ENCODE measurements around the gene HPN.

Gene HPN

GRCh38 chr19:35029737-35030256, 11.7 kb upstream of the HPN start:
- H4K20me1 ChIP-seq (ENCODE audit: insufficient read depth, low read length): no peaks in the 10 kb centered on the region
- no peaks in the 10 kb centered on the region for H3F3A ChIP-seq (ENCODE audit: insufficient read depth, low read length)
- no peak overlapping the region for H3K4me3 ChIP-seq (ENCODE audit: low read length)
- H3K4me2 ChIP-seq (ENCODE audit: low read depth, low read length): no peak overlapping the region
- no peak overlapping the region for H3K27ac ChIP-seq (ENCODE audit: low read length)
- no peak overlapping the region for H3K9ac ChIP-seq (ENCODE audit: low read length)
- no peaks in the 10 kb centered on the region for H3K36me3 ChIP-seq (replicated peaks; ENCODE audit: insufficient read depth, low read length)
- H3K27me3 ChIP-seq (replicated peaks; ENCODE audit: insufficient read depth, low read length): peaks cover 48% of the 10 kb centered on the region
- H2AFZ ChIP-seq (ENCODE audit: low read length): no peak overlapping the region
- no peaks in the 10 kb centered on the region for H3K9me2 ChIP-seq (replicated peaks; ENCODE audit: insufficient read depth, low read length)
- H3K4me1 ChIP-seq (ENCODE audit: low read length): no peaks in the 10 kb centered on the region
- H3K9me3 ChIP-seq (replicated peaks; ENCODE audit: insufficient read depth, low read length): no peaks in the 10 kb centered on the region
- no peak for DNase-seq
- TF ChIP-seq EZH2phosphoT487 (IDR thresholded peaks at IDR 0.05; ENCODE audit: low read length): no peak
- TF ChIP-seq CTCF (IDR thresholded peaks at IDR 0.05; ENCODE audit: low read length): no peak
- TF ChIP-seq EZH2 (optimal IDR thresholded peaks at IDR 0.05; ENCODE audit: low read depth, low read length): no peak
- no peaks in the 10 kb centered on the region for H3K79me2 ChIP-seq (ENCODE audit: low read length)

- H3K27ac ChIP-seq (ENCODE audit: low read length): no peak within 1 kb of the TSS
- H3F3A ChIP-seq (ENCODE audit: insufficient read depth, low read length): no peaks in the 10 kb centered on the region
- H3K9ac ChIP-seq (ENCODE audit: low read length): no peak within 1 kb of the TSS
- no peaks in the 10 kb centered on the region for H3K9me2 ChIP-seq (replicated peaks; ENCODE audit: insufficient read depth, low read length)
- peaks cover 53% of the 10 kb centered on the region for H3K27me3 ChIP-seq (replicated peaks; ENCODE audit: insufficient read depth, low read length)
- H3K4me3 ChIP-seq (ENCODE audit: low read length): no peak within 1 kb of the TSS
- H4K20me1 ChIP-seq (ENCODE audit: insufficient read depth, low read length): no peaks in the 10 kb centered on the region
- no peak within 1 kb of the TSS for H3K4me2 ChIP-seq (ENCODE audit: low read depth, low read length)
- DNase-seq: no peak
- H3K4me1 ChIP-seq (ENCODE audit: low read length): no peaks in the 10 kb centered on the region
- TF ChIP-seq EZH2 (optimal IDR thresholded peaks at IDR 0.05; ENCODE audit: low read depth, low read length): no peak
- no peak for TF ChIP-seq EZH2phosphoT487 (IDR thresholded peaks at IDR 0.05; ENCODE audit: low read length)
- TF ChIP-seq CTCF (IDR thresholded peaks at IDR 0.05; ENCODE audit: low read length): no peak
- no peaks in the 10 kb centered on the region for H3K9me3 ChIP-seq (replicated peaks; ENCODE audit: insufficient read depth, low read length)
- no peak within 1 kb of the TSS for H2AFZ ChIP-seq (ENCODE audit: low read length)
- no peaks in the 10 kb centered on the region for H3K79me2 ChIP-seq (ENCODE audit: low read length)
- no peaks in the 10 kb centered on the region for H3K36me3 ChIP-seq (replicated peaks; ENCODE audit: insufficient read depth, low read length)
Observed at GRCh38 chr19:35030257-35031071, 11.1 kb upstream of the HPN start, which contains the start of gene SCN1B. Gene SCN1B (plus strand): TSS chr19:35030470. CDS start chr19:35030821, 351 bp downstream.

- DNase-seq: no peak
- no peaks in the 10 kb centered on the region for H4K20me1 ChIP-seq (ENCODE audit: insufficient read depth, low read length)
- no peak overlapping the region for H3K4me3 ChIP-seq (ENCODE audit: low read length)
- H3K4me2 ChIP-seq (ENCODE audit: low read depth, low read length): no peak overlapping the region
- no peaks in the 10 kb centered on the region for H3K36me3 ChIP-seq (replicated peaks; ENCODE audit: insufficient read depth, low read length)
- H3K79me2 ChIP-seq (ENCODE audit: low read length): no peaks in the 10 kb centered on the region
- peaks cover 61% of the 10 kb centered on the region for H3K27me3 ChIP-seq (replicated peaks; ENCODE audit: insufficient read depth, low read length)
- H3K9me2 ChIP-seq (replicated peaks; ENCODE audit: insufficient read depth, low read length): no peaks in the 10 kb centered on the region
- H3K9ac ChIP-seq (ENCODE audit: low read length): no peak overlapping the region
- H3K4me1 ChIP-seq (ENCODE audit: low read length): no peaks in the 10 kb centered on the region
- no peaks in the 10 kb centered on the region for H3K9me3 ChIP-seq (replicated peaks; ENCODE audit: insufficient read depth, low read length)
- no peak overlapping the region for H3K27ac ChIP-seq (ENCODE audit: low read length)
- TF ChIP-seq CTCF (IDR thresholded peaks at IDR 0.05; ENCODE audit: low read length) (no peak), EZH2 (optimal IDR thresholded peaks at IDR 0.05; ENCODE audit: low read depth, low read length) (no peak), EZH2phosphoT487 (IDR thresholded peaks at IDR 0.05; ENCODE audit: low read length) (no peak)
- H3F3A ChIP-seq (ENCODE audit: insufficient read depth, low read length): no peaks in the 10 kb centered on the region
- no peak overlapping the region for H2AFZ ChIP-seq (ENCODE audit: low read length)
Observed at GRCh38 chr19:35031072-35031881, 10.2 kb upstream of the HPN start.

All from MM.1S (cell line).